OCI-LY1 (cell line): ENCODE data around the gene POLR1G.

ENCODE experiments used
- CTCF ChIP-seq: fragments of 200-600 bp; sonication (generic), shearing (Covaris generic); IDR thresholded peaks from 2 replicates; pipeline ENCODE4 v1.5.1; 2017; ENCODE audit warnings: mild to moderate bottlenecking, antibody characterized with exemption, low read length, moderate library complexity, mixed read lengths
- EZH2 ChIP-seq: fragments of 200-600 bp; sonication (generic), shearing (Covaris generic); IDR thresholded peaks from 2 replicates; pipeline ENCODE4 v1.8.0; 2017; ENCODE audit warnings: borderline replicate concordance, mixed run types, mild to moderate bottlenecking, antibody characterized with exemption, low read length, moderate library complexity, mixed read lengths

- TF ChIP-seq CTCF: no peak
- TF ChIP-seq EZH2: no peak
These were observed 8.0 kb downstream of the POLR1G start for GRCh38 chr19:45414468-45414867.
